GM18508 (cell line): Measurements from ENCODE around the gene TRPT1.
"Not testable (repeated sequence)": the region's sequence is repeated elsewhere in the genome, so short reads cannot be mapped to it uniquely, and the experiment has no call there.

ENCODE experiments used
- ATAC-seq: cut with Tn5 transposase; IDR thresholded peaks from one replicate; pipeline ENCODE4 v1.9.1; 2021; ENCODE audit warnings: moderate number of reproducible peaks; ENCODE audit not compliant: insufficient read depth, unreplicated experiment

TRPT1 gene

GRCh38 chr11:64258946-64259532 lies 33.1 kb upstream of the TRPT1 start:
- ATAC-seq: no peak

GRCh38 chr11:64258356-64258755 lies 32.4 kb upstream of the TRPT1 start:
- ATAC-seq: no peak

- no peak for ATAC-seq
These were observed 30.3 kb upstream of the TRPT1 start for GRCh38 chr11:64256300-64256699.

- no peak for ATAC-seq
These were observed 29.4 kb upstream of the TRPT1 start for GRCh38 chr11:64255135-64256128.

DNA sequence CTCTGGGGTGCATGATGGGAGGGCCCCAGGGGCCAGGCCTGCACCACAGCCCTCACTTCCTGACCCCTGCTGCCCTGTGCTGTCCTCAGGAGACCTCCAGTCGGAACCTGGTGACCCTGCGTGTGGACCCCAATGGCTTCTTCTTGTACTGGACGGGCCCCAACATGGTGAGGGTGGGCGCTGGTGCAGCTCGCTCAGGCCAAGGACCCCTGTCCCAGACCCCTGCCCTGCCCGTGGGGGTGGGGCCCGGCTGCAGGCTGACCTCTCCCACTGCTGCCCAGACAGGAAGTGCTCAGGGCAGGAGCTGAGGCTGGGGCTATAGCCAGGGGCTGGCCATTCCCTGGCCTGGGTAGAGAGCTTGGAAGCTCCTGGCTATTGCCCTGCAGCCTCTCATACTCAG lies 28.3 kb upstream of the TRPT1 start:
- ATAC-seq: no peak

- ATAC-seq: no peak
These were observed 27.5 kb upstream of the TRPT1 start for GRCh38 chr11:64253481-64253880.

GRCh38 chr11:64253043-64253442 lies 27.1 kb upstream of the TRPT1 start:
- no peak for ATAC-seq

DNA sequence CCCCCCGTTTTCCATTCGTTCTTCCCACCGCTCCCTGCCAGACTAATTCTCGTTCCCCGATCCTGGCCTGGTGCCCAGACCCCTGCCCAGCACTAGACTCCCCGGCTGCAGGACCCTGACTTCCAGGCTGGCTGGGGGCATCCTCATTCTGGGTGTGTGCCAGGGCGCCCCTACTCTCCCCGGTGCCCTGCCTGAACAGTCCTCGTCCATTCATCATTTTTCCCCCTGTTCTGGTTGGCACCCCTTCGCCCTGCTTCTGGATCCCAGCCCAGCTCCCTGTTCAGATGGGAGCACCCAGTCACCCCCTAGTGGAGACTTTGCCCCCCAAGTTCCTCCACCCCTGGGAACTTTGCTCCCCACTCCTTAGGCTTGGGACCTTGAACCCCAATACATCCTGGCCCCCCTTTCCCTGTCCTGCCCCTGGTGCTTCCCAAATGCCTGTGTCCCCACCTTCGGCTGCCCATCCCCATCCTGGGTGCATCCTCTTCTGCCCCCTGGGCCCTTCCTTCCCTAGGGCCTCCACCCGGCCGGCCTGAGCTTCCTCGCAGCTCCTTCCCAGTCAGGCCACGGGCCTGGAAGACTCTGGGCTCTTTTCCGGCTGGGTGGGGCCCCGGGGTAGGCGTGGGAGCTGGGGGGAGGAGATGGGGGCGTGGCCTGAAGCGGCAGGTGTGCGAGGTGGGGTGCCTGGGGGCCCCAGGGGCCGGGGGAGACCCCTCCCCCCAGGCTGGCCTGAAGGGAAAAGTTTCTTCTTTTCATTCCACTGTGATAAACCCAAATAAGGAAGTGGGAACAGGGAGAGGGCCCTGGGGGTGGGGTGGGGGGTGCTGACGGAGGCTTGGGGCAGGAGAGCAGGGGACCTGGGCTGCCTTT lies 26.3 kb upstream of the TRPT1 start:
- no peak for ATAC-seq

DNA sequence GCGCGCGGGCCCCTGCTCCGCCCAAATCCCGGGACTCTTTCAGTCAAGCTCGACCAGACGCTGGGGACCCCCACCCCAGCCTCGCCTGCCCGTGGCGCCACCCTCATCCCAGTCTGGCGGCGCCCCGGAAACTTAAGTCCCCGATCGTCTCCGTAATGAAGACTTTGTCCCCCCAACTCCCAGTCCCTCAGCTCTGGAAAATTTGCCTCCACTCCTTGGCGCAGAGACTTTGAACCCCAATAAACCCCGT lies 25.7 kb upstream of the TRPT1 start:
- no peak for ATAC-seq

GRCh38 chr11:64251016-64251752 lies 25.2 kb upstream of the TRPT1 start, which contains the start of gene PLCB3:
TSS of gene PLCB3 (plus strand) at chr11:64251530. CDS start at chr11:64251650, 120 bp downstream.
- ATAC-seq: no peak

GRCh38 chr11:64250415-64251015 lies 24.5 kb upstream of the TRPT1 start:
- ATAC-seq: no peak

GRCh38 chr11:64249563-64250414 lies 23.8 kb upstream of the TRPT1 start:
- ATAC-seq: no peak

DNA sequence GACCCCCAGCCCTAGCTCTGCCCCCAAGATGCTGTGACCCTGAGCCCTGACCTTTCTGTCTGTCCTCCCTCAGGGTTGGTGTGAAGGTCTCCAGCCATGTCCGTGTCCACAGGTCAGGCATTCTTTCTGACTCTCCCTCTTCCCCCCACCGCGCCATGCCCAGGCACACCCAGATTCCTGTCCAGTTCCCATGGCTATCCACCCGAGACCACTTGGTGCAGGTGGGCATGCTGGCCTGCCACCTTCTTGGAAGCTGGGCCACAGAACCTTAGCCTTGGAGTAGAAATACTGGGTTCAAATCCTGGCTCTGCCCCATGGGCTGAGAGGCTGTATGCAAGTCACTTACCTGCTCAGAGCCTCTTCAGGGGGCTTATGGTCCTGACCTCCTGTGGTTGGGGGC lies 23.1 kb upstream of the TRPT1 start:
- no peak for ATAC-seq

- ATAC-seq: no peak
These were observed 22.6 kb upstream of the TRPT1 start for GRCh38 chr11:64248578-64248977.

GRCh38 chr11:64247729-64248531 lies 21.9 kb upstream of the TRPT1 start:
- ATAC-seq: no peak

DNA sequence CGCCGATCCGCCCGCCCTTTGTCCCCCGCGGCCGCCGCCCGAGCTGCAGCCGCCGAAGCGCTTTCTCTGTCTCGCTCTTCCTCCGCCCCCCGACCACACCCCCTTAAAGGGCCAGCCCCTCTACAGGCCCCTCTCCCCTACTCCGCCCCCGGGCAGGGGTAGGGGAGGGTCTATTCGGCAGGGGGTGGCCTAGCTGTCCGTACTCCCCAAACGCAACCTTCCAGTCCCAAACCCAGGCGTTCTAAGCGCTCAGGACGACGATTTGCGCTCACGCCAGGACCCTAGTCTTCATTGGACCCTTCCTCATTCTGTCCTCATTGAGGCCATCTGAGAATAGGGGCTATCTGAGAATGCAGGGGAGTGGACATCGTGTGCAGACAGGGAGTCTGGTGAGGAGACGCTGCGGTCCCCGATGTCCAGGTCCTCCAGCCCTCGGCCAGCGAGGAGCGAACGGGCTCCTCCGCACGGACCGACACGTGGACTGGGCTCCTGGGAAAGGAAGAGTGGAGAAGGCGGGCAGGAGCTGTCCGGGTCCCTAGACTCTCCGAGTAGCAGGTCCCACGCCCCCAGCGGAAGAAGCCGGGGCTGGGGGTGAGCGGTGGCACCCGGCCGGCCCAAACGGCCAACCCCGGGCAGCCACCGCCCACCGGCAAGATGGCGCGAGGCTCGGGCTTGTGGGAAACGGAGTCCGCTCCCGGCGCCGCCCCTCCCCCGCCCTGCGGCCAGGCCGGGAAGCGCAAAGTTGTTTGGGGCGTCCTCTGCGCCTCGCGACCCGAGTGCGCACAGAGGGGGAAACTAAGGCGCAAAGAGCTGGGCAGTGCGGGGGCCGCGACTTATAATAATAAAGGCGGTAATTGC lies 21.1 kb upstream of the TRPT1 start, which contains the start of gene PPP1R14B:
PPP1R14B (minus strand) TSS at position 73 of the 858 bp plus-strand sequence. CDS start 270 bp downstream, outside the sequence.
- ATAC-seq: no peak

DNA sequence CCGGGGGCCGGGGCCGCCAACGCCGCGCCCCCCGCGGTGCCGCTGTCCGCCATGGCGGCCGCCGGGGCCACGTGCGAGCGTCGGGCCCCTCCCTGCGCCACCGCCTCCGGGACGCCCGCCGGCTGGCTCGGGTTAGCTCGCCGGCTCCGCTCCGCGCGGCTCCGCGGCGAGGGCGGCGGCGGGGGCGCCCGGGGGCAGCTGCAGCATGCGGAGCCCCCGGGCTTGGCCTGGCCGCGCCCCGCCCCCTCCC lies 20.6 kb upstream of the TRPT1 start:
- not testable (repeated sequence) for ATAC-seq
